ENCODE measurements around the gene IL32.

IL32 gene

GRCh38 chr16:3118204-3118790 is 52.9 kb downstream of the IL32 start:
- H3K4me3 ChIP-seq (ENCODE audit: low read length), result no peak overlapping the region
- TF ChIP-seq CTCF (IDR thresholded peaks at IDR 0.05; ENCODE audit: insufficient read depth, low read depth, low read length, missing control alignments), result no peak
- peak; percentile 45 for DNase-seq (ENCODE audit: low read depth)

- DNase-seq (ENCODE audit: low read depth), result no peak
- TF ChIP-seq CTCF (IDR thresholded peaks at IDR 0.05; ENCODE audit: insufficient read depth, low read depth, low read length, missing control alignments), result no peak
- H3K4me3 ChIP-seq (ENCODE audit: low read length), result no peak overlapping the region
Observed at GRCh38 chr16:3118846-3119245, 53.4 kb downstream of the IL32 start.

Measured in epithelial cell of esophagus (primary cell).